ENCODE measurements around the gene TIMM10.
"Not testable (repeated sequence)": the region's sequence is repeated elsewhere in the genome, so short reads cannot be mapped to it uniquely, and the experiment has no call there.

Gene TIMM10

GRCh38 chr11:57541169-57541568 is 10.6 kb upstream of the TIMM10 start:
- DNase-seq = no peak

- DNase-seq = no peak
Measured at GRCh38 chr11:57539342-57539741, 8.8 kb upstream of the TIMM10 start.

- no peak for DNase-seq
Measured at GRCh38 chr11:57536947-57537619, 6.5 kb upstream of the TIMM10 start, which contains the start of gene SMTNL1. Gene SMTNL1 (plus strand): TSS chr11:57537595. CDS start chr11:57542643, 5,048 bp downstream.

GRCh38 chr11:57534449-57534848 is 3.9 kb upstream of the TIMM10 start:
- not testable (repeated sequence) for DNase-seq

GRCh38 chr11:57530215-57530595 is 349 bp downstream of the TIMM10 start:
- DNase-seq = no peak

- DNase-seq = no peak
Measured at GRCh38 chr11:57529012-57529411, 1.5 kb downstream of the TIMM10 start.

- no peak for DNase-seq
Measured at GRCh38 chr11:57527056-57527631, 3.4 kb downstream of the TIMM10 start.

GRCh38 chr11:57523419-57523818 is 7.1 kb downstream of the TIMM10 start:
- DNase-seq = no peak

GRCh38 chr11:57521116-57521515 is 9.4 kb downstream of the TIMM10 start:
- DNase-seq = no peak

- no peak for DNase-seq
Measured at GRCh38 chr11:57516061-57516443, 14.5 kb downstream of the TIMM10 start.

GRCh38 chr11:57515332-57516060 is 15.1 kb downstream of the TIMM10 start, which contains the start of gene SLC43A1:
Gene SLC43A1 (minus strand): TSS chr11:57515702. CDS start chr11:57514111, 1,591 bp downstream.
- no peak for DNase-seq

- no peak for DNase-seq
Measured at GRCh38 chr11:57514538-57515331, 15.8 kb downstream of the TIMM10 start.

- no peak for DNase-seq
Measured at GRCh38 chr11:57513911-57514537, 16.5 kb downstream of the TIMM10 start.

- DNase-seq = no peak
Measured at GRCh38 chr11:57513452-57513795, 17.1 kb downstream of the TIMM10 start.

GRCh38 chr11:57512646-57513451 is 17.7 kb downstream of the TIMM10 start:
- DNase-seq = no peak

GRCh38 chr11:57511741-57512430 is 18.7 kb downstream of the TIMM10 start:
- no peak for DNase-seq

GRCh38 chr11:57508341-57509170 is 22.0 kb downstream of the TIMM10 start:
- DNase-seq = no peak

- no peak for DNase-seq
Measured at GRCh38 chr11:57506522-57506921, 24.0 kb downstream of the TIMM10 start.

GRCh38 chr11:57504511-57504910 is 26.0 kb downstream of the TIMM10 start:
- DNase-seq = no peak

GRCh38 chr11:57502870-57503269 is 27.7 kb downstream of the TIMM10 start:
- DNase-seq = no peak

Data from GOT3 (cell line).